Measurements from ENCODE around the gene GRIA3.
"Not testable (repeated sequence)": the region's sequence is repeated elsewhere in the genome, so short reads cannot be mapped to it uniquely, and the experiment has no call there.

GRCh38 chrX:123530726-123531125, 346.6 kb downstream of the GRIA3 start:
- TF ChIP-seq CTCF (IDR thresholded peaks at IDR 0.05); ZFX (IDR thresholded peaks at IDR 0.05; ENCODE audit: borderline replicate concordance): not testable (repeated sequence)
